ENCODE data around the gene TRAF3IP1.
"Not testable (repeated sequence)": the region's sequence is repeated elsewhere in the genome, so short reads cannot be mapped to it uniquely, and the experiment has no call there.

Gene TRAF3IP1

DNA sequence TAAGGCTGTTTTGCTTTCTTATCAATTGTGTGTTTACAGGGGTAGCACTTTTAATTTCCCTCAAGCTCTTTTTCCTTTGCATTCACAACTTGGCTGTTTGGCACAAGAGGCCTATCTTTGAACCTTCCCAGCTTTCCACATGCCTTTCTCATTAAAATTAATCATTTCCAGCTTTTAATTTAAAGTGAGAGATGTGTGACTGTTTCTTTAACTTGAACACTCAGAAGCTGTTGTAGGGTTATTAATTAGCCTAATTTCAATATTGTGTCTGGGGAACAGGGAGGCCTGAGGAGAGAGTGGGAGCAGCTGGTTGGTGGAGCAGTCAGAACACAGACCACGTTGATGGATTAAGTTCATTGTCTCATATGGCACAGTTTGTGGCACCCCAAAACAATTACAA, 111.1 kb downstream of the TRAF3IP1 start:
- no peak for DNase-seq

DNA sequence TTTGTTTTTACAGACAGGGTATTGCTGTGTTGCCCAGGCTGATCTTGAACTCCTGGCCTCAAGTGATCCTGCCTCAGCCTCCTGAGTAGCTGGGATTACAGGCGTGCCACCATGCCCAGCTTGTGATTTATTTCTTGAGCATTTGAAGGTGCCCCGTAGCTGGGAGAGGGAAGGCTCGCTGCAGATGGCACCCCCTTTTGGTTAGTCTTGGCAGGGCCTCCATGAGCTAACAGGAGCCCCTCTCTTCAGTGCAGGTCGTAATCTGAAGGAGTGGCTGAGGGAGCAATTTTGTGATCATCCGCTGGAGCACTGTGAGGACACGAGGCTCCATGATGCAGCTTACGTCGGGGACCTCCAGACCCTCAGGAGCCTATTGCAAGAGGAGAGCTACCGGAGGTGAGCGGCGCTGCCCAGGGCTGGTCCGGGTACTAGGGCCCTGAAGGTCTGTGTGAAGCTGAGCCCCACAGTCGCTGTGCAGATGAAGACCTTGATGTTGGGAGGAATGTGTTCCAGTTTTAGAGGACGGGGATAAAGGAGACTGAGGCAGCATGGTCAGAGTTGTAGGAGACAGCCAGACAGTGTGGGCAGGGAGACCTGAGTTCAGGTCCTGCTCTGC, 113.1 kb downstream of the TRAF3IP1 start:
- no peak for DNase-seq

DNA sequence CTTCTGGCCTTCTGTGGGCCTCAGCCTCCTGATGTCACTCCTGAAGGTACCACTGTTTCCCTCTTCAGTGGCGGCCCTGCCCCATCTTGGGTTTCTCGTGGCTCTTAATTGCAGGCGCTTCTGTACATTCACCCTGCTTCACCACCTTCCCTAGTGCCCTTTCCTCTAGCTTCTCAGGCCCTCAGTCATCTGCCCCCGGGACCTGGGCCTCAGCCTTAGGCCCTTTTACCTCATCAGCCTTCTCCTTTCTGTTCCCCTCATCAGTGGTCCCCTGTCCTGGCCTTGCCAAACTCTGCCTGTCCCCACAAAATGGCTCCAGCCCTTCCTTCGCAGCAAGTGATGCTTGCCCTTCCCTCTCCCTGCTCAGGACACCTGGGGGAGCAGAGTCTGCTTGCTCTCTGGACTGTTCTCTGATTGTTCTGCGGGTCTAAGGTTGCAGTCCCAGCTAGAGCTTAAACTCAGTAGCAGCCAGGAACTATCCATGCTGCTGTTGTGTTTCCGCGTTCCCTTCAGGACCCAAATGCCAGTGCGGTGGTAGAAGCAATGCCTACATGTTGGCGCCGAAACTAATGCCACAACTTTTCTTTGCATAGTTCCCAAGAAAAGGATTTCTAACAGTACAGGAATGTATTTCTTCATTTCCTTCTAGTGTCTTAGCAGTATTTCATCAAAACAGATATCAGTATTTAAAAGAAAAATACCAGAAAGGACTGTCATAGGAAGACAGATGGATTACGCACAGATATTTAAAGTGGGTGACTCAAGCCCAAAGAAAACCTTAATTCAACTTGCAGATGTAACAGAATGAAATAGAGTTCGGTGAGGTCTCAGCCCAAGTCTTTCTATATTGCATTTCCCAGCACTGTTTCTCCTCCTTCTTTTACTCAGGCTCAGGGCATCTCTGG, 113.9 kb downstream of the TRAF3IP1 start:
- DNase-seq, result no peak

- no peak for DNase-seq
These were observed 114.8 kb downstream of the TRAF3IP1 start for GRCh38 chr2:238434846-238435751.

DNA sequence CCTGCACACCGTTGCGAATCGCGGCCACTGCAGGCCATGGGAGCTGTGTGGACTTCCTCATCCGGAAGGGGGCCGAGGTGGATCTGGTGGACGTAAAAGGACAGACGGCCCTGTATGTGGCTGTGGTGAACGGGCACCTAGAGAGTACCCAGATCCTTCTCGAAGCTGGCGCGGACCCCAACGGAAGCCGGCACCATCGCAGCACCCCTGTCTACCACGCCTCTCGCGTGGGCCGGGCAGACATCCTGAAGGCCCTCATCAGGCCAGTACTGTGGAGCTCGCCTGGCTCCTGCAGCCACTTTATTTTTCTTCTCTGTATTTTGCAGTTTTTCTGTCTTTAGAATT, 115.4 kb downstream of the TRAF3IP1 start:
- no peak for DNase-seq

DNA sequence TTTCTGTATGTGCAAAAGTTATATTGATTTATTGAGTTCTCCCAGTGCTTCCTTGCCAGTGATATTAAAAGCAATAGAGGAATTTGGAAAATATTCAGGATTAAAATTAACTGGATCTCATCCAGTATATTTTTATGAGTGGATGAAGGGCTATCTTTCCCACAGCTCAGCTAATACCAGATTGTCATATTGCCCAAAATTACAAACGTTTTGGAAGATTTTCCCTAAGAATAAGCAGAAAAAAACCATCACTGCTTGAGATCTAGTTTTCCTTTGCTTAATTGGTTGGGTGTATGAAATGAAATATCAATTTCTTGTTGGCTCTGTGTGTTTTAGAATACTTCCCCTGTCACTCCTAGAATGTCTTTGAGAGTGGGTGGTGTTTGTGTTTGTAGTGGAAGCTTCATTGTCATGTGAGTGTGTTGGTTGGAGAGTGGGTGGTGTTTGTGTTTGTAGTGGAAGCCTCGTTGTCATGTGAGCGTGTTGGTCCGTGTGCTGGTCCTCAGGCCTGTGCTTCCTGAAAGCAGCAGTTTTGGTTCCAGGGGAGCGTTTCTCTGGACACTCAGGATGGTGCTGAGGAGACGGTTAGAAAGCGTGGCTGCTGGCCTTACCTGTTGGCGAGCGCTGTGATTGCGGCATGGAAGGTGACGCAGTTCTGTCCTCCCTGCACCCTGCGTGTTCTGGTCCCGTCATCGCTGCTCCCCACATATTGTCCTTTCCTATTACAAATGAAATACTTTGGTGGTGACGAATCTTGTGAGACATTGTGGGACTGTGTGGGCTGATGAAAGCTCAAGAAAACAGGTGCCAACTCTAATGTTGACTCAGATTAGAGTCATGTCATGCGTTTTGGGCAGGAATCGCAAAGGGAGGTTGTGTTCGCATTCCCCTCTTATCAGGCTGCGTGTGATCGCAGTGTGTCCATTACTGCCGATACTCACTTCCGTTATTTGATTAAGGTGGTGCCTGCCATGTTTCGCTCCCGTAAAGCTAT, 118.8 kb downstream of the TRAF3IP1 start:
- peak; percentile 68 for DNase-seq

DNA sequence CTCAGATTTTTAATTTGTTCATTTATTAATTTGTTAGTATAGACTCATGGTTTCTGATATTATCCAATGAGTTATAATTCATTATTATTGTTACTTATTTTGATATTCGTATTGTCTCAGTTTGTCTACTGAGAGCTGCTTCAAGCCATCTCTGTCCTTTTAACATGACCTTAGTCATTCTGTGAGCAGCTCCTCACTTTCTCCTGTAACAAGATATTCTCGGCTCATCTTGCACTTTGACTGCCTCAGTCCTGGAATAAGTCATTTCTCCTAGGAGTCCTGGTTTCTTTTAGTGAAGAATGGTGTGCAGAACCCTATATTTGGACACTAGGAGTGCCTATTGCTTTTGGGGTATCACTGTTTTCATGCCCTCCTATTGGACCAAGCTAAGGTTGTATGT, 119.6 kb downstream of the TRAF3IP1 start:
- DNase-seq, result no peak

- no peak for DNase-seq
These were observed 120.0 kb downstream of the TRAF3IP1 start for GRCh38 chr2:238440331-238440730.

- DNase-seq, result no peak
These were observed 120.4 kb downstream of the TRAF3IP1 start for GRCh38 chr2:238440767-238441166.

GRCh38 chr2:238441262-238442114, 121.2 kb downstream of the TRAF3IP1 start:
- DNase-seq, result no peak

DNA sequence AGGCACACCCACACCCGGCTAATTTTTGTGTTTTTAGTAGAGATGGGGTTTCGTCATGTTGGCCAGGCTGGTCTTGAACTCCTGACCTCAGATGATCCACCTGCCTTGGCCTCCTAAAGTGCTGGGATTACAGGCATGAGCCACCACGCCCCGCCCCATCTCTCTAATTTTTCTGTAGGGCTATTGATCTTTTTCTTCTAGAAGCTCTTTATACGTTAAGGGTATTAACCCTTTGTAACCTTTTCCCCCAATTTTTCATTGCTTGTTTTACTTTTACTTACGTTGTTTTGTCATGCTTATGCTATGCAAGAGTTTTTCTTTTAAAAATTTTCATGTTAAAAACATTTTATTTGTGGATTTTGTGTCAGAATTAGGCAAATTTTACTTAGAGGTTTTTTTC, 121.9 kb downstream of the TRAF3IP1 start:
- not testable (repeated sequence) for DNase-seq

DNA sequence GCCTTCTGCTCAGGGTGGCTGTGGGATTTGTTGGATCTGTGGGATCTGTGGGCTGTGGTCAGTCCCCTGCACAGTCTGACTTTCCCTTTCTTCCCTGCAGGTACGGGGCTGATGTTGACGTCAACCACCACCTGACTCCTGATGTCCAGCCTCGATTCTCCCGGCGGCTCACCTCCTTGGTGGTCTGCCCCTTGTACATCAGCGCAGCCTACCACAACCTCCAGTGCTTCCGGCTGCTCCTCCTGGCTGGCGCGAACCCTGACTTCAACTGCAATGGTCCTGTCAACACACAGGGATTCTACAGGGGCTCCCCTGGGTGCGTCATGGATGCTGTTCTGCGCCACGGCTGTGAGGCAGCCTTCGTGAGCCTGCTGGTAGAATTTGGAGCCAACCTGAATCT, 123.9 kb downstream of the TRAF3IP1 start:
- DNase-seq, result no peak

- no peak for DNase-seq
These were observed 125.3 kb downstream of the TRAF3IP1 start for GRCh38 chr2:238445409-238446190.

DNA sequence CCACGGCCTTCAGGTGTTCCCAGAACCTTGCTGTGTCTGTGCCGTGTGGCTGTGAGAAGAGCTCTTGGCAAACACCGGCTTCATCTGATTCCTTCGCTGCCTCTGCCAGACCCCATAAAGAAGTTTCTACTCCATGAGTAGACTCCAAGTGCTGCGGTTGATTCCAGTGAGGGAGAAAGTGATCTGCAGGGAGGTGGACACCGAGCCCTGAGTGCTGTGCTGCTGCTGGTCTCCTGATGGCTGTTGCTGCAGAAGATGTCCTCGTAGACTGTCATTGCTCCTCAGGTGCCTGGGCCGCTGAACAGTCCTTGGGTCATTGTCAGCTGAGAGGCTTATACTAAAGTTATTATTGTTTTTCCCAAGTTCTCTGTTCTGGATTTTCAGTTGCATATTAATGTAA, 126.1 kb downstream of the TRAF3IP1 start:
- DNase-seq, result no peak

DNA sequence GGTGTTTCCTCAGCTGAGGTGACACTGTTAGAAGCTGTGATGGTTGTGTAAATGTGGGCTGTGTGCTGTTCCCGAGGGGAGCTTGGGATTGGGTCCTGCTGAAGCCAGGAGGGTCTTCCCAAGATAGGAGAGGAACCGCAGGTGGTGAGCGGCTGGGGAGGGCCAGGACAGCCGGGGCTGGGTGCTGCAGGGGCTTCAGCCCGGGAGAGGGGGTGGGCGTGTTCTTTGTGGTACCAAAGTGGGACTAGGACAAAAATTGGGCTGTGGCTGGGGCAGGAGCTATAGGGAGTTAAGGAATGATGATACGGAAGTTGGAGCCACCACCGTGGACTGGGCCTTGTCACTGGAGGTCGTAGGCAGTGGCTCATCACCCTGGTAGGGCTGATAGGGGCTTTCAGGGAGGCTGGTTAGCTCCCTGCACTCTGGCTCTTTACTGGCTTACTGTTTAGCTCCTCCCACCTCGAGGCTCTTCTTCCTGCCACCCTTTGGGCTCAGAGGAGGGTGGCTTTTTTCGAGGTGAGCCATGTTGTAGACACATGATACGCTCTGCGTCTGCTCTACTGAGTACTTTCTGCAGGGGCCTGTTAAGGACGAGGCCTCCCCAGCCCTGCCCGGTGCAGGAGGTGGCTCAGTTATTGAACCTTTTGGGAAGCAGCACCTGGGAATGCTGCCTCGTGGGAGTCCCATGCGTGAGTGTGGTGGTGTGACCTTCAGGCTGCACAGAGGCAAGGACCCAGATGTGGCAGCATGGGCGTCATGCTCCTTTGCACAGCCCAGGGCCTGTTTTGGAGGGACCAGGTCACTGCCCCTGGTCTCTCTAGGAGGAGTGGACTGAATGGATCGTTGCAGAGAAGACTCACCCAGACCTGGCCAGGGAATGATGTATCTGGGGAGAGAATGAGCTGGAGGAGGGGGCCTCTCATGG, 128.0 kb downstream of the TRAF3IP1 start:
- DNase-seq, result no peak

GRCh38 chr2:238449241-238449640, 128.9 kb downstream of the TRAF3IP1 start:
- no peak for DNase-seq

DNA sequence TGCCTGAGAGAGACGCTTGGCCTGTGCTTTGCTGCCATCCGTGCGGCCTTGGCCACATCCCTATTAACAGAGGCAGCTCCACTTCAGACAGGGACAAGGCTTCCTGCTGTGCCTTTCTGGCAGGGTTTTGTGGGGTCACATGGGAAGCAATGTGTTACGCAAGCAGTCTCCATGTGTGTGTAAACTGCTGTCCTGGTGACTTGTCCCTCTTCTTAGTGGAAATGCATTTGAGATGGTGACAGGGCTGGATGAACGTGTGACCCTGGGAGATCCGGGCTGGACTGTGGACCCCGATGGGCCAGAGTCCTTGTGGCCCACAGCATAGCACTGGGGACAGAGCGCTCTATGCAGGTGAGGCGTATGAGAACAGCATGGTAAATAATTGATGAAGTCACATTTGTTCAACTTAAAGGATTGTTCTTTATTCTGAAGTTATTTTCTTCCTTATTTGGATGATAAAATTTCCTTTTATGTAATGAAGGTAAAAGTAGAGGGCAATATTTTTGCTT, 129.6 kb downstream of the TRAF3IP1 start:
- DNase-seq, result no peak

GRCh38 chr2:238450440-238450861, 130.1 kb downstream of the TRAF3IP1 start:
- no peak for DNase-seq
